HG03575 (cell line): ENCODE measurements around the gene NAA10.

ENCODE experiments used
- ATAC-seq: cut with Tn5 transposase; IDR thresholded peaks from one replicate; pipeline ENCODE4 v1.9.1; 2021; ENCODE audit not compliant: unreplicated experiment, insufficient number of reproducible peaks, low FRiP score; ENCODE audit errors: extremely low read depth

The NAA10 gene

DNA sequence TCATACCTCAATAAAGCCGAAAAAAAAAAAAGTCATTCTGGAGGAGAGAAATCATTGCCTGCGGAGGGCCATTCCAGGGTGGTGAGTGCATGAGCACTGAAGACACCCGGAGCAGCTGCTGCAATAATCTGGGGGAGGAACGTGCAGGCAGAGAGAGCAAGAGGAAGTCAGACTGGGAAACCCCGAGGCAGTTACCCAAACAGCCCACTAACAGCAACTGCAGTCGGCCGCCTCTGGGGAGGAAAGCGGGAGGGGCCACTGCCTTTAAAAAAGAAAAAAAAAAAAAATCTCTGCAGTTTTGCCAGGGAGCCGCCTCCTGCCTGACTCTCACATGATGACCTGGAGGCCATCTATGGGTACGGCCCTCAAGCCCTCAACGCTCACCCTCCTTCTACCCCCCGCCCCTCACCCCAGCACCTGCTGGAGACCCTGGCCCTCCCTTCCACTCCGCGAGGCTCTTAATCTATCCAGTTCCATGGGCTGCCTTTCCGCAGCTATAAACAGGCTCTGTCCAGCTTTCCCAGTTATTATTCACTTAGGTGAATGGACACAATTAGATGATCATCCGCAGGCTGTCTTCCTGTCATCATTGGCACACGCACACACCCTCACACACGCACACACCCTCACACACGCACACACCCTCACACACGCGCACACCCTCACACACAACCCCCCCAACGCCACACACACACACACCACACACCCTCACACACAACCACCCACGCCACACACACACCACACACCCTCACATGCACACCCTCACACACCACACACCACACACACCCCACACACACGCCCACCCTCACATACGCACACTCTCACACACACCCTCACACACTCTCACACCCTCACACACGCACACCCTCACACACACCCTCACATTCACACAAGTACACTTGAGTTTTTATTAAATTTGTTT is 33.7 kb downstream of the NAA10 start:
- ATAC-seq: peak; percentile 75

DNA sequence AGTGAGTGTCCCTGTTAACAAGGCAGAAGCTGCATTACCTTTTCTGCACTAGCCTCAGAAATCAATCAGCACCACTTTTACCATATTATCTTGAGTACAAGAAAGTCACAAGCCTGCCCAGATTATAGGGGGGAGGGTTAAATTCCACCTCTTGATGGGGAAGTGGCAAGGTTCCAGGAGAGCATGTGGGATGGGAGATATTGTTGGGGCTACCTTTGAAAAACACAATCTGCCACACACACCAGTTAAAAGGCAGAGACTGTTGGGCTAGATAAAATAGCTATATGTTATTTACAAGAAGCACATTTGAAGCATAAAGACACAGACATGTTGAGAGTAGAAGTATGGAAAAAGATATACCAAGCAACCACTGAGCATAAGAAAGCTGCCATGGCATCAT is 36.9 kb downstream of the NAA10 start:
- no peak for ATAC-seq

DNA sequence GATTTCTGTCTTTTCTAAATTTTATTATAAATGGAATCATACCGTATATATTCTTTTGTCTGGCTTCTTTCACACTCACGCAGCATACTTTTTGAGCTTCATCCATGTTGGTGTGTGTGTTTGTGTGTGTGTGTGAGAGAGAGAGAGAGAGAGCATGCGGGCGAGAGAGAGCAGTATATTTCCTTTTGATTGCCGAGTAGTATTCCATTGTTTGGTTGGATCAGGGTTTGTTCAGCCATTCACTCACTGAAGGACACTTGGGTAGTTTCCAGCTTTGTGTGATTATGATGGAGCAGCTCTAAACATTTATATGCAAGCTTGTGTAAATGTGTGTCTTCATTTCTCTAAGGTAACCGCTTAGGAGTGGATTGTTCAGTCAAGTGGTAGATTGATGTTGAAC is 45.7 kb downstream of the NAA10 start:
- ATAC-seq: no peak

DNA sequence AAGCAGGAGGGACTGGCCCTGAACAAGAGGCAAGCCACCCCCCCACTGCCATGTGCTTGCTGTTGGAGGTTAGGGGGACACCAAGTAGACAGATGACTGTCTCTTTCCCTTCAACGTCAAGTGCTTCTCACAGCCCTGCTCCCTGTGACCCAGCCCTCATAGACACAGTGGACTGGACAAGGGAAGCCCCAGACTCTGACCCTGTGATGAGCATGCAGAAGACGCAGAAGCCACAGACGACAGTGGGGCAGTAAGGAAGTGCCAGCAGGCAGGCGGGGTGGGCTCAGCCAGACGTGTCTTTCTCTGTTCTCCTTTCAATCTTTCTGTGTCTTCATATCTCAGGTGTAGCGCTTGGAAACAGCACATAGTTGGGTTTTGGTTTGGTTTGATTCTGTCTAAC is 46.5 kb downstream of the NAA10 start:
- ATAC-seq: no peak

DNA sequence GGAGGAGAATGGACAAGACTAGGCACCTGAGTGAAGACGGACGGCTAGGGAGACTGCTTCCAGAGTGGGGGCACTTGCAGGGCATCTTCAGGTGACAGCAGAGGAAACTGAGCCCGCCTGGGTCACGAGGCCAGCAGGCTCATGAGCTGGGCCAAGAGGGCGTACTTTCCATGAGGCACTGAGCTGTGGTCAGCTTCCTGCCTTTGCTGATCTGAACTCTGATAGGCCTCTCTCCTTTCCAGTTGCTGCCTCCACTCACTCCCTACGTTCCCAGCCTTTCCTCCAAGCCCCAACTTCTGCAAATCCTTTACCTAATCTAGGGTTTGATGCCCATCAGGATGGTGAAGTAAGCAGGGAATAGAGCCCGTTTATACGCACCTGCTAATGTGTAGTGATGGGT is 47.5 kb downstream of the NAA10 start:
- no peak for ATAC-seq

DNA sequence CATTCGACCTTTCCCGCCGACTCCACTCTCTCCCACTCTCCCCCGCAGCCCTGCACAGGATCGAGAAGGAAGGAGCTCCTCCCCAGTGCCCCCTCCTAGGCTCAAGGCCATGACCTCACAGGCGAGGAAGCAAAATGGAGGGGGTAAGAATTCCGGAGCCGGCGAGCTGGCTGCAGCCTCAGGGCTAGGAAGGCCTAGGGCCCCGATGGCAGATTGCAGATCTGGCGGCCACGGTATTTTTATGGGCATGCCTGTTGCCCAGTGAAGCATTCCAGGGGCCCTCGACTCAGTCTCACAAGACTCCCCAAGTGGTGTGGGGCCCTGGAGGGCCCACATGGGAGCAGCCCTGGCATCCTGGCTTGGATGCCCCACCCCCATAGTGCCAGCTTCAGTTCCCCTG is 47.9 kb downstream of the NAA10 start:
- ATAC-seq: no peak

DNA sequence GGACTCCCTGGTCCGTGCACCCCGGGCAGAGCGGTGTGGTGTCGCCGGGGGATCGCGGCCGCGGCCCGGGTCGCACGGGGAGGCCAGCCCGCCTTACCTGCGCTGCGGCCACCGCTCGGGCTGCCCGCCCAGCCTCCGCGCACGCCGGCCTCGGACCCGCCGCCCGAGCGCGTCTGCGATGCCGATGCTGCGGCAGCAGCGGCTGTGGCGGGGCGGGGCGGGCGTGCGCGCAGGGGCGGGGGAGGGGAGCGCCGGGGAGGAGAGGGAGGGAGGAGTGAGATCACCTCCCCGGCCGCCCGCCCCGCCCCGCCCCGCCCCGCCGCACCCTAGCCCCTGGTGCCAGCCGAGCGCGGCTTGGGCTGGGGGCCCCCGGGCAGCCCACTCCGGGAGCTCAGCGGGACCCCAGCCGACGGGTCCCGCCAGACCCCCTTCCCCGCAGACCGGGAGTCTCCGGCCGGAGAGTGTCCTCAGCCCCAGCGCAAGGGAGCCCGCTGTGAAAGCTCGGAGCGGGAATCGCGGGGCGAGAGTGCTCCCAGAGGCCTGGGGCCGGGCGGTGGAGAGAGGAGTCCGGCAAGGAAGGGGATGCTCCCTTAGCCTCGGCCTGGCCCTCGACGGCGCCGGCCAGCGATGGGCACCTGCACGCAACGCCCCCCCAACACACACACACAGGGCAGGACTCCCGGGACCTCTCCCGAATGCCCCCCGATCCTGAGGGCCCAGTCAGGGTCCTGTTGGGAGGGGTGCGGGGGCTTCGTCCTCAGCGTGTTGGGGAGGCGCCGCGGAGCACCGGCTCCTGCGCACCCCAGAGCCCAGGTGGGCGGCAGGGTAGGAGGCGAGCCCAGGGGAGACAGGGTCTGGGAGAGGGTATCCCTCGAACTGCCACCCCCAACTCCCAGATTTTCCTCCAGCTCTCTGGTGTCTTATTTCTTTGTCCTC is 48.6 kb downstream of the NAA10 start, which contains the start of gene L1CAM:
Gene L1CAM, minus strand, starts transcription at position 206 of the 936 bp plus-strand sequence. CDS start 10,337 bp downstream, outside the sequence.
- no peak for ATAC-seq

DNA sequence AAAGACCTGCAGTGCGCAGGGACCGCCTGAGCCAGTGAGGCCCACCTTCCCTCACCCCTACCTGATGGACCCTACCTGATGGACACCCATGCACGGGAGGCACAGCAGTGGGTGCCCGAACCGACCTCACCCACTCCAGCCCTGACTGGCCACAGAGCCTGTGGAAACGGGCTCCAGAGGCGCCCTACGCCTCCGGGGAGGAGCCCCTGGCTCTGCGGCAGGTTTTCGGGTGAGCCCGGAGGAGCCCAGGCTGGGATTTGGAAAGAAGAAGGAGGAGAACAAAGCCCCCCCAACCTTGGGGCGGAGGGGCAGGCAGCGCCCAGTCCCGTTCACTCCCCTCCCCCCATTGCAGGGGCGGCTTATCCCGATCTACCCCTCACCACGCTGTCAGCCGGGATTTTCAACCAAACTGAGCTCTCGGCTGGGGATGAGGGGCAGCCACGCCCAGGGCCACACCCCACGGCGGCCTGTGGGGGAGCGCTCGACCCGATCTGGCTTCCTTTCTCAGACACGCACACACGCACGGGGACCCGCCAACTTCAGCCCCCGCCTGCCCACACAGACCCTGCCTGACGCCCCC is 49.5 kb downstream of the NAA10 start:
- ATAC-seq: no peak

DNA sequence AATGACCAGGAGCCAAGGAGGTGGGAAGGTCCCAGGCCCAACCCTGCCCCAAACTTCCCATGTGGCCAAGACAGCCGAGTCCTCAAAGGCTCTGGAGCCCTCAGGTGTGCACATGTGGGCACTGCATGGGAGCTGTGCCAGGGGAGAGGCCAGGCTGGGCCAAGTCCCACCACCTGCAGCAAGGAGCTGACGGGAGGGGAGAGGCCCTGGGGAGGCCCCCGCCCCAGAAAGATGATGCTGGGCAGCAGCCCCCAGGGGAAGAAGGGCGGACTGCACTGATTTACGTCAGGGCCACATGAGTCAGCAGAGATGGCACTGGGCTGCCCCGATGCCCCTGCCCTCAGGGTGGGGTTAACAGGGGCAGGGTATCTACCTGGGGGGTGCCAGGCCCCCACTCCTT is 50.2 kb downstream of the NAA10 start:
- ATAC-seq: no peak

DNA sequence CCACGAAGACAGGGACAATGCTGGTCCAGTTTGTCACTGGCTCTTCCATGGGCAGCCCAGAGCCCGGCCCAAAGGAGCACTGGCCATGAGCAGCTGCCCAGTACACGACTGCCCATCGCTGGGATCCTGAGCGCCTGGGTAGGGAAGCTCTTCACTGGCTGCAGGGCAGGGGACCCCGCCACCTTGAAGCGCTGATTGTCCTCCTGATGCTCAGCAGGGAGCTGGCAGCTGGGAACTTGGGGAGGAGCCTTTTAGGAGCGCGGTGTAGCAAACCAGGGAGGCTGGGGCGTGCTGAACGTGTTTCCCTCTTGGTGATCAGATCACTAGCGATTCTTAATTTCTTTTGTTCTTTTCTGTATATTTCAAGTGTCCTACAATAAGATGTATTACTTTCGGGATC is 50.7 kb downstream of the NAA10 start:
- no peak for ATAC-seq

DNA sequence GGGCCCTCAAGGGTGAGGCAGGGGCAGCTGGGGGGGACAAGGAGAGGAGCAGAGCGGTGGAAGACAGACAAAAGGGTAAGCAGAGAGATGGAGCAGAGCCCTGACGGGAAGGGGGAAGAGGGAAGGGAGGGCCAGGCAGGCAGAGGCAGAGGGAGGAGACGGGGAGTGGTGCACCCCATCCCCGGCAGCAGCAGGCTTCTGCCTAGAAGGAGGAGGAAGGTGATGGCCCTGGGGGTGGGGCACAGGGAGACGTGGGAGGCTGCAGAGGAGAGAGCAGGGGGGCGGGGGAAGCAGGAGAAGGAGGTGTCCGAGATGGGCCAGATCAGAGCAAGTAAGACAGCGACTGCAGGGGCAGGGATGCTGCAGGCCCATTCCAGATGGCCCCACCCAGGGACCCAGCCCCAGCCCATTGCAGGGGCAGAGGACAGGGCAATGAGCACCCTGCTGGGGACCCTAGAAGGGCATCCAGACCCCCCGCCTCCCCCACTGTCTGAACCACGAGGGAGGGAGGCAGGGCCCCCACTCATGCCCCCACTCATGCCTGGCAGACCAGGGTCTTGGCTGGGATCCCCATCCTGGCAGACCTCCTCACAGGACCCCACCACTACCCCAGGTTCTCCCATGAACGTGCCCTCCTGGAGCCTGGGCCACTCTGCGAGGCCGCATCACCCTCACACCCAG is 51.5 kb downstream of the NAA10 start:
- ATAC-seq: no peak

DNA sequence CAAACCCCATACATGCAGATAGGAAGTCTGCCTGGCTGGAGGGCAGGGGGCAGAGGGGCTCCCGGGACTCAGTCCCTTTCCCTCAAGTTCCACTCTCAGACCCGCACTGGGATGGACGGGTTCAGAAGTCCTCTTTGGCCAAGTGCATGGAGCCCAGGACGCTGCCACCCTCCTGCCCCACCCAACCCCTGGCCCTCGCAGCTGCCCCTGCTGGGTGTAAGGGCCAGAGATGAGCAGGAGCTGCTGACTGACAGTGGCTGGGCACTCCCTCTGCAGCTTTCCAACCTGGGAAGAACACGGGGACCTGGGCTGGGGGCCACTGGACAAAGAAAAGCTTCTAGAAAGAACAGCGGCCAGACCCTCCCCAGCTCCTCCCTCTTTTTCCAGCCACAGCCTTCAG is 52.3 kb downstream of the NAA10 start:
- no peak for ATAC-seq

DNA sequence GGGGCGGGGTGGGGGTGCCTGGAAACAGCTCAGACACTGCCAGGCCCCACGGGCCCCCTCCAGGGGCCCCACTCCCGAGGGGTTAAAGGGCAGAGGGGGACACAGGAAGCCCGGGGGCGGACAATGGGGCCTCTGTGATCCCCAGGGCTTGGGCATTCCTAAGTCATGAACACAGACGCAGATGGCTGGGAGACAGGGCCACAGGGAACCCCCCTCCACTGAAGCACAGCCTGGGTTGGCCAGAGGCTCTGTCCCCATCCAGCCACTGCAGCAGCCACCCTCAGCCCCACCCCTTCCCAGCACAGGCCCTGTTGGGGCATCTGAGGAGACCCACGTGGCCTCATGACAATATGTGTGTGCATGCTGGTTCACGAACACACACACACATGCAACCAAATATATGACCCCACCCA is 52.7 kb downstream of the NAA10 start:
- no peak for ATAC-seq

DNA sequence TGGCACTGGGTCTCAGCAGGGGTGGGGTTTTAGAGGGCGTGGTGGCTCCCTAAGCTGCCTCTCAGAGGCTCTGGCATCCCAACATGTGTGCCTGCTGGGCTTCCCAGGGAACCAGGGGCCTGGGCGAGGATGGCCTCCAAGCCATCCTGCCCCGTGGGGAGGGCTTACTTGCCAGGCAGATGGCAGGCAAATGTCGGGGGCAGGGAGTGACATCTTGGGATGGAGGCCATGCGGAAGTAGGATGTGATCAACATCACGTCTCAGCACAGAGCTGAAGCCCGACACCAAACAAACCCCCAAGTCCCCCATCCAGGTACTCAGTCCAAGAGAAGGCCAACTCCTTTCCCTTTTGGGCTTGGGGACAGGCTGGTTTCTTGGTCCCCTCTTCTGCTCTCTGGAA is 53.6 kb downstream of the NAA10 start:
- ATAC-seq: no peak

DNA sequence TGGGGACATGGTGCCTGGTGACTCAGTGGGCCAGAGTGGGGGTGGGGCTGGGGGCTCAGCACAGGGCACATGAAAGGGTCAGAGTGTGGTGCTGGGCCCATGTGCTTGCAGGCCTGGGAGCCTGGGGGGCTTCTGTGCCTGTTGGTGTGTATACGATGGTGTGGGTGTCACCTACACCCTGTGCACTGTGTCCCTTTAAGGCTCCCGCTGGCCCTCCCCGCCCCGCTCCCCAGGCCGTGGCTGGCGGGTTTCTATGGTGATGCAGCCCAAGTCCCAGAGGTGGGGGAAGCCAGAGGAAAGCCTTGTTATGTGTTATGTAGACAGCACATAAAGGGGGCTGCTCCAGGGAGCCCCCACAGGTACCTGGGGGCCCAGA is 54.4 kb downstream of the NAA10 start:
- no peak for ATAC-seq

DNA sequence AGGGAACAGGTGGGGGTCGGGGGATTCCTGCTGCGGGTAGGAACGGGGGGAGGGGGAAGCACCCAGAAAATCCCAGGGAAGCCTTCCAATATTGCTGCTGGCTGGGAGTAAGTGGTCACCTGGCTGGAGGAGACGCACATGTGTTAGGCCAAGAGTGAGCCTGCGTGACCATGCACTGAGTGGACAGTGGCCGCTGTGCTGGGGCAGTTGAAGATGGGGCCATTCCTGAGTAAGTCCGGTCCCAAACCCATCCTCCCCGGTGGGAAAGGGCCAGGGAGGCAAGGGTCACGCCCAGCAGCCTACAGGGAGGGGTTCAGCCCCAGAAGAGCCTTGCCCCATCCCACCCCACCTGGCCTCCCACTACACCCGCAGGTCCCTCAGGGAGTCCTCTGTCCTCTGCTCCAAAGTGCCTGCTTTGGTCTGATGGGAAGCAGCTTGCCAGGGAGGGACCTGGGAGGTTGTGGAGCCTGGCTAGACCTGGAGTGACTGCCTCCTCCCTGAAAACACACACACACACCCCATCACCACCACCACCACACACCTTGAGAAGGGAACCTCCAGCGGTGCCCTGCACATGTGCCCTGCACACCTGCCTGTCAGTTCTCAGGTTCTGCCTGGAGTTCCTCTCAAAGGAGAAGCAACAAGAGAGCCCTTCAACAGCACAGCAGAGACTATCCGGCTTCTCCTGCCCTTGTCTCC is 54.9 kb downstream of the NAA10 start:
- ATAC-seq: no peak
